K562 (cell line): ENCODE measurements around the gene SORT1. TPM values are rescaled to one million over a fixed set of nuclear protein-coding genes. Genes with fewer than 3 reads are reported as not detected.

Source experiments
- ARID2 ChIP-seq: fragments of 450-650 bp; IDR thresholded peaks from 2 replicates; pipeline ENCODE4 v1.6.1; 2017; ENCODE audit warnings: antibody characterized with exemption, mild to moderate bottlenecking
- CTBP1 ChIP-seq: fragments of 450-650 bp; IDR thresholded peaks from 2 replicates; pipeline ENCODE4 v1.6.1; 2016; ENCODE audit warnings: borderline replicate concordance
- EHMT2 ChIP-seq: fragments of 450-650 bp; IDR thresholded peaks from 2 replicates; pipeline ENCODE4 v1.6.1; 2018; ENCODE audit warnings: antibody characterized with exemption
- MTA3 ChIP-seq: fragments of 450-650 bp; formaldehyde crosslinking; IDR thresholded peaks from 2 replicates; pipeline ENCODE4 v1.6.1; 2017; ENCODE audit warnings: mild to moderate bottlenecking, borderline replicate concordance
- POLR2G ChIP-seq: fragments of 200-400 bp; formaldehyde crosslinking; IDR thresholded peaks from 2 replicates; pipeline ENCODE4 v1.6.1; 2017; ENCODE audit warnings: low read depth, mild to moderate bottlenecking, antibody characterized with exemption, low read length, moderate library complexity
- SUPT5H ChIP-seq: fragments of 450-650 bp; IDR thresholded peaks from 2 replicates; pipeline ENCODE4 v1.6.1; 2016
- TCF7 ChIP-seq: sonication (generic); IDR thresholded peaks from 2 replicates; pipeline ENCODE4 v1.6.1; 2016; ENCODE audit warnings: antibody characterized with exemption, borderline replicate concordance
- ZFPM2 ChIP-seq: fragments of 250-450 bp; sonication (Bioruptor Pico); IDR thresholded peaks from 2 replicates; pipeline ENCODE4 v1.5.1; 2022; ENCODE audit warnings: mild to moderate bottlenecking
- ZNF3 ChIP-seq: fragments of 250-450 bp; sonication (Bioruptor Pico); IDR thresholded peaks from 2 replicates; pipeline ENCODE4 v1.5.0; 2021; ENCODE audit warnings: mild to moderate bottlenecking, moderate library complexity
- ZNF584 ChIP-seq: fragments of 200-800 bp; sonication (Bioruptor generic); IDR thresholded peaks from 2 replicates; pipeline ENCODE4 v1.6.1; 2016; ENCODE audit warnings: low read depth, mild to moderate bottlenecking, missing genetic modification characterization, missing compliant biosample characterization
- ZNF589 ChIP-seq: fragments of 200-800 bp; sonication (Bioruptor generic); IDR thresholded peaks from 2 replicates; pipeline ENCODE4 v1.6.1; 2016; ENCODE audit warnings: low read depth, missing genetic modification characterization, missing compliant biosample characterization
- polyA plus RNA-seq, 8 experiments: library from polyadenylated mRNA; depleted of rRNA in 4 of 8; stranded (reverse) in 5 of 8; unstranded in 3 of 8; fragments of >200 nt; fragmentation: Nextera tagmentation in 2 of 8; fragmentation: Illumina TruSeq in 1 of 8; extraction: Ambion mirVana in 2 of 8; extraction: Trizol in 1 of 8; gene quantifications; 2 replicates each; pipeline versions ENCODE4 v1.2.1 to v1.2.3, GENCODE V29; 2011 to 2014; ENCODE audit warnings: inconsistent platforms in 1 of 8, missing spikeins in 1 of 8
- total RNA-seq, 7 experiments: library from RNA; depleted of rRNA in 6 of 7; stranded (reverse); fragments of >200 nt in 6 of 7; fragmentation: Illumina TruSeq in 2 of 7; extraction: Trizol in 2 of 7; gene quantifications; 2 replicates each; pipeline versions ENCODE4 v1.2.1 to v1.2.3, GENCODE V29; 2011 to 2021; ENCODE audit warnings: low replicate concordance in 1 of 7
- TF ChIP-seq, protein P1 (sequence below): IDR thresholded peaks from 2 replicates; pipeline ENCODE4 v1.6.1; 2012; ENCODE audit warnings: low read depth, low read length, improper control_type of control experiment, borderline replicate concordance
- TF ChIP-seq, protein P2 (sequence below): sonication (generic); formaldehyde crosslinking; IDR thresholded peaks from 2 replicates; pipeline ENCODE4 v1.8.0; 2022; ENCODE audit warnings: mild to moderate bottlenecking, missing genetic modification reagents
- TF ChIP-seq, protein P3 (sequence below): fragments of 250-450 bp; sonication (Bioruptor Pico); IDR thresholded peaks from 2 replicates; pipeline ENCODE4 v1.9.0; 2021; ENCODE audit warnings: mild to moderate bottlenecking, inconsistent platforms
- TF ChIP-seq, protein P4 (sequence below): fragments of 250-450 bp; sonication (Bioruptor Pico); IDR thresholded peaks from 2 replicates; pipeline ENCODE4 v1.5.0; 2021; ENCODE audit warnings: mild to moderate bottlenecking, moderate library complexity

Gene SORT1
- total and polyA plus RNA-seq, 9 of the 15 experiments (the other 6 are each of a cell fraction or from before 2014, with no cell fraction given), result 27.4 to 112 (median 65.0) TPM

DNA sequence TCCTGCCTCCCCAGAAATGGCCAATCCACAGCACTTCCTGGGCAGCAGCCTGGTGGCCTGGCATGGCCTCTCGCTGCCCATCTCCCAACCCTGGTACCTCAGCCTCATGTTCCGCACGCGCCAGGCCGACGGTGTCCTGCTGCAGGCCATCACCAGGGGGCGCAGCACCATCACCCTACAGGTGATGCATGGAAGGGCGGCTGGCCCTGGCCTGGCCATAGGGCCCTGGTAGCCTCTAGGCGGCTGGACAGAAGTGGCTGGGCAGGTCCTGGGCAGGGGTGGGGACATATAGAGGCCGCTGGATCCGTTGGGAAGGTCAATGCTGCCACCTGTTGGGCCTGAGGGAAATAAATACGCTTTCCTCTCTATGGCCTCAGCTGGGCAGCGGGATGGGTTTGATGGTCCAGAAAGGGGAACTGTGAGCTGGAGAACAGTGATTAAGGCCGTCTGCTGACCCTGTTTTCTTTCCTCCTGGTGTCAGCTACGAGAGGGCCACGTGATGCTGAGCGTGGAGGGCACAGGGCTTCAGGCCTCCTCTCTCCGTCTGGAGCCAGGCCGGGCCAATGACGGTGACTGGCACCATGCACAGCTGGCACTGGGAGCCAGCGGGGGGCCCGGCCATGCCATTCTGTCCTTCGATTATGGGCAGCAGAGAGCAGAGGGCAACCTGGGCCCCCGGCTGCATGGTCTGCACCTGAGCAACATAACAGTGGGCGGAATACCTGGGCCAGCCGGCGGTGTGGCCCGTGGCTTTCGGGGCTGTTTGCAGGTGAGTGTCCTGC lies 133.9 kb downstream of the SORT1 start (continued):
- TF ChIP-seq ZNF589 (CRISPR knock-in tag) (0 out of 2 replicates have a peak, but pooled peaks have one; percentile 32), SUPT5H (no peak), CTBP1 (peak; percentile 99), ARID2 (peak; percentile 98), ZNF584 (CRISPR knock-in tag) (no peak), TCF7 (peak; percentile 91), MTA3 (peak; percentile 86), POLR2G (peak; percentile 36; the same call in 1 of the 2 replicates), EHMT2 (peak; percentile 31; the same call in 1 of the 2 replicates), ZFPM2 (CRISPR knock-in tag) (no peak), ZNF3 (CRISPR knock-in tag) (no peak)
- TF ChIP-seq, protein P1, sequence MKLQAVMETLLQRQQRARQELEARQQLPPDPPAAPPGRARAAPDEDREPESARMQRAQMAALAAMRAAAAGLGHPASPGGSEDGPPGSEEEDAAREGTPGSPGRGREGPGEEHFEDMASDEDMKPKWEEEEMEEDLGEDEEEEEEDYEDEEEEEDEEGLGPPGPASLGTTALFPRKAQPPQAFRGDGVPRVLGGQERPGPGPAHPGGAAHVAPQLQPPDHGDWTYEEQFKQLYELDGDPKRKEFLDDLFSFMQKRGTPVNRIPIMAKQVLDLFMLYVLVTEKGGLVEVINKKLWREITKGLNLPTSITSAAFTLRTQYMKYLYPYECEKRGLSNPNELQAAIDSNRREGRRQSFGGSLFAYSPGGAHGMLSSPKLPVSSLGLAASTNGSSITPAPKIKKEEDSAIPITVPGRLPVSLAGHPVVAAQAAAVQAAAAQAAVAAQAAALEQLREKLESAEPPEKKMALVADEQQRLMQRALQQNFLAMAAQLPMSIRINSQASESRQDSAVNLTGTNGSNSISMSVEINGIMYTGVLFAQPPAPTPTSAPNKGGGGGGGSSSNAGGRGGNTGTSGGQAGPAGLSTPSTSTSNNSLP, result no peak
- TF ChIP-seq, protein P2, sequence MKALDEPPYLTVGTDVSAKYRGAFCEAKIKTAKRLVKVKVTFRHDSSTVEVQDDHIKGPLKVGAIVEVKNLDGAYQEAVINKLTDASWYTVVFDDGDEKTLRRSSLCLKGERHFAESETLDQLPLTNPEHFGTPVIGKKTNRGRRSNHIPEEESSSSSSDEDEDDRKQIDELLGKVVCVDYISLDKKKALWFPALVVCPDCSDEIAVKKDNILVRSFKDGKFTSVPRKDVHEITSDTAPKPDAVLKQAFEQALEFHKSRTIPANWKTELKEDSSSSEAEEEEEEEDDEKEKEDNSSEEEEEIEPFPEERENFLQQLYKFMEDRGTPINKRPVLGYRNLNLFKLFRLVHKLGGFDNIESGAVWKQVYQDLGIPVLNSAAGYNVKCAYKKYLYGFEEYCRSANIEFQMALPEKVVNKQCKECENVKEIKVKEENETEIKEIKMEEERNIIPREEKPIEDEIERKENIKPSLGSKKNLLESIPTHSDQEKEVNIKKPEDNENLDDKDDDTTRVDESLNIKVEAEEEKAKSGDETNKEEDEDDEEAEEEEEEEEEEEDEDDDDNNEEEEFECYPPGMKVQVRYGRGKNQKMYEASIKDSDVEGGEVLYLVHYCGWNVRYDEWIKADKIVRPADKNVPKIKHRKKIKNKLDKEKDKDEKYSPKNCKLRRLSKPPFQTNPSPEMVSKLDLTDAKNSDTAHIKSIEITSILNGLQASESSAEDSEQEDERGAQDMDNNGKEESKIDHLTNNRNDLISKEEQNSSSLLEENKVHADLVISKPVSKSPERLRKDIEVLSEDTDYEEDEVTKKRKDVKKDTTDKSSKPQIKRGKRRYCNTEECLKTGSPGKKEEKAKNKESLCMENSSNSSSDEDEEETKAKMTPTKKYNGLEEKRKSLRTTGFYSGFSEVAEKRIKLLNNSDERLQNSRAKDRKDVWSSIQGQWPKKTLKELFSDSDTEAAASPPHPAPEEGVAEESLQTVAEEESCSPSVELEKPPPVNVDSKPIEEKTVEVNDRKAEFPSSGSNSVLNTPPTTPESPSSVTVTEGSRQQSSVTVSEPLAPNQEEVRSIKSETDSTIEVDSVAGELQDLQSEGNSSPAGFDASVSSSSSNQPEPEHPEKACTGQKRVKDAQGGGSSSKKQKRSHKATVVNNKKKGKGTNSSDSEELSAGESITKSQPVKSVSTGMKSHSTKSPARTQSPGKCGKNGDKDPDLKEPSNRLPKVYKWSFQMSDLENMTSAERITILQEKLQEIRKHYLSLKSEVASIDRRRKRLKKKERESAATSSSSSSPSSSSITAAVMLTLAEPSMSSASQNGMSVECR (CRISPR knock-in tag), result peak; percentile 94
- TF ChIP-seq, protein P3, sequence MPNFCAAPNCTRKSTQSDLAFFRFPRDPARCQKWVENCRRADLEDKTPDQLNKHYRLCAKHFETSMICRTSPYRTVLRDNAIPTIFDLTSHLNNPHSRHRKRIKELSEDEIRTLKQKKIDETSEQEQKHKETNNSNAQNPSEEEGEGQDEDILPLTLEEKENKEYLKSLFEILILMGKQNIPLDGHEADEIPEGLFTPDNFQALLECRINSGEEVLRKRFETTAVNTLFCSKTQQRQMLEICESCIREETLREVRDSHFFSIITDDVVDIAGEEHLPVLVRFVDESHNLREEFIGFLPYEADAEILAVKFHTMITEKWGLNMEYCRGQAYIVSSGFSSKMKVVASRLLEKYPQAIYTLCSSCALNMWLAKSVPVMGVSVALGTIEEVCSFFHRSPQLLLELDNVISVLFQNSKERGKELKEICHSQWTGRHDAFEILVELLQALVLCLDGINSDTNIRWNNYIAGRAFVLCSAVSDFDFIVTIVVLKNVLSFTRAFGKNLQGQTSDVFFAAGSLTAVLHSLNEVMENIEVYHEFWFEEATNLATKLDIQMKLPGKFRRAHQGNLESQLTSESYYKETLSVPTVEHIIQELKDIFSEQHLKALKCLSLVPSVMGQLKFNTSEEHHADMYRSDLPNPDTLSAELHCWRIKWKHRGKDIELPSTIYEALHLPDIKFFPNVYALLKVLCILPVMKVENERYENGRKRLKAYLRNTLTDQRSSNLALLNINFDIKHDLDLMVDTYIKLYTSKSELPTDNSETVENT (CRISPR knock-in tag), result no peak; the same call in 1 of the 2 replicates
- TF ChIP-seq, protein P4, sequence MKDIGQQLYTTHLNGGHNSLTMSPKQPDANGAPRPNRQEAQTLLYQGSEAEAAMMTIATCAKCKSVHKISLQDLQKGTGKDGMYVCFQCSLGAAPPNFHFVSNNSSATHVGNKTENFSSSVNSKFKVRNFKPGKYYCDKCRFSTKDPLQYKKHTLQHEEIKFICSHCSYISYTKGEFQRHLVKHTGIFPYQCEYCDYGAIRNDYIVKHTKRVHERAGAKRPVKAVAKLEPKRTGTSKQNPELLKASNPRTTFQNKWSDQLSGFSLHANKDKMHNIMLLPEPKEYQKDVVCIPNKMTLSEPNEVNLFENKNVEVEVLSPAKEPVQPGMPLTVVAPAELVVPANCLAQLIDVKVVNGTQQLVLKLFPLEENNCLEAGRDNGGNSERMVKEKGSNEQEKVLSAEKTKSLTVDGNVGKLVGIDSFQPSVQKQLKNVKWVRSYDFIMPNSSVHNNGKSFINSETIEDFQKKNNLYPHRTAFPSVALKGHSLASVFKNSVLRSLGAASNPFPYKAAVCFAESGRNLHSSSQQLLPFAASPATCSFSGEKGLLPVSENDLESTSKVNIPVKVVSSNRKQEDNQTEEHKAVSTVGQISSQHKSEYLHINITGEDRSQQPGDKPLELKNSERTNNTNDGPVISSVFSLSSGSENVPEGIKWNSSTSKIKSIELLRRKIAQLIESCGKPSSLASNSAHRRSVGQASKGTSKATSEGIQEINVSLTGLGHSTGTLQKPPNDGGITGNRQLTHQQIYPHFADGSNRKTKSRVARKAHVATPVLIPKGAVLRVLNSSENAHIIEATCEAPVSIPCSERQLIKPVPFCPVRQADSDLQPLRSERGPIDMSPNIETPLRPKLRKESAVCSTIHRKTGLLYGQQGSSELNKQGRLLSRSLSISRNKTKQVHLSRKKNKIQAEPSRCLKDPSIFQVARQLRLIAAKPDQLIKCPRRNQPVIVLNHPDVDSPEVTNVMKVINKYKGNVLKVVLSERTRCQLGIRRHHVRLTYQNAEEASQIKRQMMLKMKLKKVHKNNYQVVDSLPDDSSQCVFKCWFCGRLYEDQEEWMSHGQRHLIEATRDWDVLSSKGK (CRISPR knock-in tag), result no peak
